8988T (cell line): Measurements from ENCODE around the gene CZIB.

Experiments used
- DNase-seq: peaks from one replicate; pipeline ENCODE4 v3.0.0; 2011

CZIB gene

GRCh38 chr1:53220171-53220961 lies at the start of gene CZIB:
Gene CZIB, minus strand, starts transcription at chr1:53220634. Its CDS starts 59 bp downstream, at chr1:53220575.
- DNase-seq, result peak; percentile 45

GRCh38 chr1:53270107-53270506 lies 49.7 kb upstream of the CZIB start:
- DNase-seq, result no peak

- no peak for DNase-seq
Observed at GRCh38 chr1:53267761-53268160, 47.3 kb upstream of the CZIB start.

GRCh38 chr1:53266038-53266437 lies 45.6 kb upstream of the CZIB start:
- DNase-seq, result no peak

GRCh38 chr1:53265581-53265980 lies 45.1 kb upstream of the CZIB start:
- no peak for DNase-seq

GRCh38 chr1:53264048-53264447 lies 43.6 kb upstream of the CZIB start:
- DNase-seq, result no peak

GRCh38 chr1:53262000-53262399 lies 41.6 kb upstream of the CZIB start:
- no peak for DNase-seq

- DNase-seq, result no peak
Observed at GRCh38 chr1:53260631-53261247, 40.3 kb upstream of the CZIB start.

GRCh38 chr1:53259932-53260331 lies 39.5 kb upstream of the CZIB start:
- DNase-seq, result no peak

- no peak for DNase-seq
Observed at GRCh38 chr1:53258216-53258615, 37.8 kb upstream of the CZIB start.

- DNase-seq, result no peak
Observed at GRCh38 chr1:53257454-53258081, 37.1 kb upstream of the CZIB start.

GRCh38 chr1:53256511-53257453 lies 36.3 kb upstream of the CZIB start:
- no peak for DNase-seq

GRCh38 chr1:53255031-53255430 lies 34.6 kb upstream of the CZIB start:
- DNase-seq, result no peak

GRCh38 chr1:53254011-53254640 lies 33.7 kb upstream of the CZIB start:
- DNase-seq, result no peak

- DNase-seq, result no peak
Observed at GRCh38 chr1:53250325-53250724, 29.9 kb upstream of the CZIB start.

- DNase-seq, result no peak
Observed at GRCh38 chr1:53249706-53250105, 29.3 kb upstream of the CZIB start.

GRCh38 chr1:53246261-53247134 lies 26.1 kb upstream of the CZIB start:
- DNase-seq, result no peak

- no peak for DNase-seq
Observed at GRCh38 chr1:53244141-53244540, 23.7 kb upstream of the CZIB start.

- no peak for DNase-seq
Observed at GRCh38 chr1:53242381-53242780, 21.9 kb upstream of the CZIB start.

GRCh38 chr1:53241828-53242227 lies 21.4 kb upstream of the CZIB start:
- DNase-seq, result no peak
